Prostate gland (tissue), 2 donors: ENCODE measurements around the gene ZNF85. TPM values are rescaled to one million over a fixed set of nuclear protein-coding genes. Genes with fewer than 3 reads are reported as not detected.
A peak's percentile ranks its signal among the peaks of the same experiment; 100 is the strongest.

Experiments used
- DNase-seq: peaks from one replicate; pipeline ENCODE4 v3.0.0-alpha.2; 2019; ENCODE audit warnings: low spot score
- H3K27ac ChIP-seq, 2 donors: fragments of 200-600 bp; sonication (generic); 2 replicates each; pipeline ENCODE4 v1.5.1; 2017 to 2019
- H3K27me3 ChIP-seq: fragments of 200-600 bp; sonication (generic); replicated peaks from 2 replicates; pipeline ENCODE4 v1.5.1; 2019; ENCODE audit not compliant: insufficient read depth
- H3K36me3 ChIP-seq, 2 donors: fragments of 200-600 bp; sonication (generic); 1 replicate in 1 of 2; 2 replicates in 1 of 2; pipeline versions ENCODE4 v1.5.1 to v1.8.1; 2017 to 2019
- H3K4me1 ChIP-seq: fragments of 200-600 bp; sonication (generic); replicated peaks from 2 replicates; pipeline ENCODE4 v1.5.1; 2019
- H3K4me3 ChIP-seq, 2 donors: fragments of 200-600 bp; sonication (generic); 2 replicates each; pipeline ENCODE4 v1.5.1; 2017 to 2019
- H3K9me3 ChIP-seq: fragments of 200-600 bp; sonication (generic); 2 replicates; pipeline ENCODE4 v1.5.1; 2017
- POLR2A ChIP-seq: fragments of 450-650 bp; IDR thresholded peaks from one replicate; pipeline ENCODE4 v1.6.1; 2016; ENCODE audit warnings: antibody characterized with exemption, mild to moderate bottlenecking
- POLR2AphosphoS5 ChIP-seq: sonication (generic); formaldehyde crosslinking; IDR thresholded peaks from one replicate; pipeline ENCODE4 v1.6.1; 2017; ENCODE audit warnings: antibody characterized with exemption
- WGBS: methylation state at CpG from one replicate; pipeline ENCODE4 v1.1.5; 2018; 5-methylcytosine and 5-hydroxymethylcytosine counted together
- intact Hi-C: fragments of 100-400 bp; cut with DNase I; formaldehyde crosslinking; loops from one replicate; pipeline ENCODE4 v1.14.2; 2022
- total RNA-seq, 2 donors: library from RNA; depleted of rRNA; stranded (reverse); fragments of >200 nt; gene quantifications; one replicate each; pipeline ENCODE4 v1.1.0, GENCODE V29; 2016
- TF ChIP-seq, protein P1 (sequence below), 4 experiments: fragments of 200-600 bp in 2 of 4; fragments of 450-650 bp in 2 of 4; sonication (generic) in 2 of 4; IDR thresholded peaks; 1 replicate in 3 of 4; 2 replicates in 1 of 4; pipeline ENCODE4 v1.5.1; 2016 to 2019; ENCODE audit warnings: antibody characterized with exemption in 4 of 4, mild to moderate bottlenecking in 2 of 4, moderate library complexity in 2 of 4

The ZNF85 gene
- total RNA-seq: 10 to 100 TPM; 10.9 to 23.5 TPM

GRCh38 chr19:20923077-20923871 is at the start of gene ZNF85:
ZNF85 (plus strand) TSS chr19:20923251; CDS start chr19:20923401, 150 bp downstream.
- DNase-seq: peak; percentile 93
- no peaks in the 10 kb centered on the region for H3K4me1 ChIP-seq
- H3K4me3 ChIP-seq: peak within 1 kb of the TSS; percentile 54 to 63
- TF ChIP-seq POLR2AphosphoS5 (peak; percentile 88), POLR2A (peak; percentile 46)
- TF ChIP-seq, protein P1, sequence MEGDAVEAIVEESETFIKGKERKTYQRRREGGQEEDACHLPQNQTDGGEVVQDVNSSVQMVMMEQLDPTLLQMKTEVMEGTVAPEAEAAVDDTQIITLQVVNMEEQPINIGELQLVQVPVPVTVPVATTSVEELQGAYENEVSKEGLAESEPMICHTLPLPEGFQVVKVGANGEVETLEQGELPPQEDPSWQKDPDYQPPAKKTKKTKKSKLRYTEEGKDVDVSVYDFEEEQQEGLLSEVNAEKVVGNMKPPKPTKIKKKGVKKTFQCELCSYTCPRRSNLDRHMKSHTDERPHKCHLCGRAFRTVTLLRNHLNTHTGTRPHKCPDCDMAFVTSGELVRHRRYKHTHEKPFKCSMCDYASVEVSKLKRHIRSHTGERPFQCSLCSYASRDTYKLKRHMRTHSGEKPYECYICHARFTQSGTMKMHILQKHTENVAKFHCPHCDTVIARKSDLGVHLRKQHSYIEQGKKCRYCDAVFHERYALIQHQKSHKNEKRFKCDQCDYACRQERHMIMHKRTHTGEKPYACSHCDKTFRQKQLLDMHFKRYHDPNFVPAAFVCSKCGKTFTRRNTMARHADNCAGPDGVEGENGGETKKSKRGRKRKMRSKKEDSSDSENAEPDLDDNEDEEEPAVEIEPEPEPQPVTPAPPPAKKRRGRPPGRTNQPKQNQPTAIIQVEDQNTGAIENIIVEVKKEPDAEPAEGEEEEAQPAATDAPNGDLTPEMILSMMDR (IDR thresholded peaks at IDR 0.05): no peak
- no peaks in the 10 kb centered on the region for H3K27me3 ChIP-seq
- 0% methylated on average over 38 of the region's 38 CpGs for WGBS
- peak within 1 kb of the TSS; percentile 88 to 91 for H3K27ac ChIP-seq
- intact Hi-C loops: loop anchor here (10.0 kb wide), 1 partner anchor 102 kb away; the partner anchor contains the start of gene ZNF430
- H3K9me3 ChIP-seq: no peaks in the 10 kb centered on the region
- H3K36me3 ChIP-seq: no peaks in the 10 kb centered on the region

- Histone ChIP-seq H3K9me3 (no peaks in the 10 kb centered on the region), H3K36me3 (no peaks in the 10 kb centered on the region), H3K4me1 (no peaks in the 10 kb centered on the region), H3K27me3 (no peaks in the 10 kb centered on the region), H3K27ac (no peak overlapping the region), H3K4me3 (no peak overlapping the region)
- WGBS: 90% methylated on average over 1 of the region's 1 CpG
- intact Hi-C loops: no loop called here
- no peak for TF ChIP-seq POLR2A
- TF ChIP-seq, protein P1 (IDR thresholded peaks at IDR 0.05): no peak
- TF ChIP-seq POLR2AphosphoS5: no peak
- no peak for DNase-seq
Observed at GRCh38 chr19:20879501-20879900, 43.5 kb upstream of the ZNF85 start.

- no peaks in the 10 kb centered on the region for H3K9me3 ChIP-seq
- intact Hi-C loops: no loop called here
- TF ChIP-seq POLR2A: no peak
- no peak for TF ChIP-seq POLR2AphosphoS5
- TF ChIP-seq, protein P1 (IDR thresholded peaks at IDR 0.05): no peak
- H3K4me3 ChIP-seq: no peak overlapping the region
- no peaks in the 10 kb centered on the region for H3K4me1 ChIP-seq
- H3K27ac ChIP-seq: no peak overlapping the region
- no peaks in the 10 kb centered on the region for H3K27me3 ChIP-seq
- DNase-seq: no peak
- H3K36me3 ChIP-seq: no peaks in the 10 kb centered on the region
- 75% methylated on average over 3 of the region's 3 CpGs for WGBS
Observed at GRCh38 chr19:20912973-20913372, 10.1 kb upstream of the ZNF85 start.

GRCh38 chr19:20925481-20925880 is 2.4 kb downstream of the ZNF85 start:
- 92% methylated on average over 2 of the region's 2 CpGs for WGBS
- no peak overlapping the region for H3K4me3 ChIP-seq
- no peak for DNase-seq
- no peaks in the 10 kb centered on the region for H3K36me3 ChIP-seq
- intact Hi-C loops: loop anchor here (10.0 kb wide), 1 partner anchor 99 kb away; the partner anchor contains the start of gene ZNF430
- H3K27ac ChIP-seq: no peak overlapping the region
- no peaks in the 10 kb centered on the region for H3K9me3 ChIP-seq
- TF ChIP-seq, protein P1 (IDR thresholded peaks at IDR 0.05): no peak
- TF ChIP-seq POLR2A (no peak), POLR2AphosphoS5 (no peak)
- no peaks in the 10 kb centered on the region for H3K4me1 ChIP-seq
- no peaks in the 10 kb centered on the region for H3K27me3 ChIP-seq
